Endothelial cell of umbilical vein (primary cell): ENCODE measurements around the gene CEP95. TPM values are rescaled to one million over a fixed set of nuclear protein-coding genes. Genes with fewer than 3 reads are reported as not detected.

Experiments
- BruUV-seq: library from RNA; stranded (reverse); fragments of 400-500 nt; replicated peaks from 2 replicates; lab custom pipeline; 2021; lab: Mats Ljungman, UMichigan
- CTCF ChIA-PET: fragments of 300-600, 350-600 bp; sonication (Branson Sonifier 250); formaldehyde crosslinking; loops from one replicate; lab custom pipeline; 2021; ENCODE audit warnings: antibody characterized with exemption, inconsistent platforms; lab: Charles Lee
- POLR2A ChIA-PET: fragments of 300-600, 350-600 bp; sonication (Branson Sonifier 250); formaldehyde crosslinking; loops from one replicate; lab custom pipeline; 2021; ENCODE audit warnings: antibody characterized with exemption, inconsistent platforms; lab: Charles Lee
- DNase-seq: peaks from one replicate; pipeline ENCODE4 v3.0.0-alpha.2; 2011; ENCODE audit warnings: low read depth, low spot score
- FAIRE-seq: peaks from 2 replicates; lab custom pipeline; 2011; peaks lifted over from hg19 to GRCh38; lab: Jason Lieb, UNC
- H2AFZ ChIP-seq: 2 replicates; pipeline ENCODE4 v1.6.0; 2012; ENCODE audit warnings: low read depth, low read length, control low read depth, inconsistent platforms
- H3K27ac ChIP-seq: 2 replicates; pipeline ENCODE4 v1.5.1; 2011; ENCODE audit warnings: low read depth, mild to moderate bottlenecking, control low read depth, low read length, moderate library complexity; ENCODE audit not compliant: insufficient read depth
- H3K27me3 ChIP-seq, 2 experiments: 2 replicates each; pipeline versions ENCODE4 v1.6.0 to v1.6.1; 2011; ENCODE audit warnings: low read length in 2 of 2, mixed read lengths in 1 of 2; ENCODE audit not compliant: control insufficient read depth in 2 of 2, insufficient read depth in 2 of 2
- H3K36me3 ChIP-seq, 2 experiments: 2 replicates in 1 of 2; 3 replicates in 1 of 2; pipeline ENCODE4 v1.5.1; 2011; ENCODE audit warnings: low read length in 2 of 2, mild to moderate bottlenecking in 1 of 2, moderate library complexity in 1 of 2; ENCODE audit not compliant: control insufficient read depth in 2 of 2, insufficient read depth in 2 of 2; ENCODE audit errors: extremely low read depth in 1 of 2
- H3K4me1 ChIP-seq: 3 replicates; pipeline ENCODE4 v1.5.1; 2011; ENCODE audit warnings: mild to moderate bottlenecking, low read length; ENCODE audit not compliant: control insufficient read depth, insufficient read depth; ENCODE audit errors: extremely low read depth
- H3K4me2 ChIP-seq: 2 replicates; pipeline ENCODE4 v1.6.1; 2011; ENCODE audit warnings: low read length, control low read depth, mixed read lengths; ENCODE audit not compliant: insufficient read depth
- H3K4me3 ChIP-seq, 3 experiments: fragments of 200-600 bp in 1 of 3; sonication (generic), shearing (Covaris generic) in 1 of 3; replicated peaks in 1 of 3; 2 replicates each; pipeline ENCODE4 v1.5.1; 2011 to 2016; ENCODE audit warnings: control low read depth in 3 of 3, low read length in 3 of 3, mild to moderate bottlenecking in 2 of 3, inconsistent platforms in 1 of 3, low read depth in 1 of 3, moderate library complexity in 1 of 3; ENCODE audit not compliant: insufficient read depth in 1 of 3
- H3K79me2 ChIP-seq: 2 replicates; pipeline ENCODE4 v1.6.0; 2012; ENCODE audit warnings: low read length, inconsistent platforms; ENCODE audit not compliant: control insufficient read depth, insufficient read depth
- H3K9ac ChIP-seq: replicated peaks from 2 replicates; pipeline ENCODE3; 2011; ENCODE audit warnings: low read length, control low read depth; ENCODE audit not compliant: insufficient read depth; ENCODE audit errors: extremely low read depth
- H3K9me1 ChIP-seq: replicated peaks from 3 replicates; pipeline ENCODE4 v1.6.0; 2011; ENCODE audit warnings: mild to moderate bottlenecking, low read length; ENCODE audit not compliant: control insufficient read depth, insufficient read depth; ENCODE audit errors: extremely low read depth
- H3K9me3 ChIP-seq: replicated peaks from 2 replicates; pipeline ENCODE4 v1.5.1; 2012; ENCODE audit warnings: low read length, inconsistent platforms; ENCODE audit not compliant: control insufficient read depth, insufficient read depth
- H4K20me1 ChIP-seq: replicated peaks from 2 replicates; pipeline ENCODE3; 2011; ENCODE audit warnings: mild to moderate bottlenecking, low read length; ENCODE audit not compliant: control insufficient read depth, insufficient read depth; ENCODE audit errors: extremely low read depth
- EZH2 ChIP-seq: IDR thresholded peaks from 2 replicates; pipeline ENCODE4 v1.6.1; 2012; ENCODE audit warnings: borderline replicate concordance, low read depth, mild to moderate bottlenecking, moderate library complexity, low read length, inconsistent platforms; ENCODE audit not compliant: severe bottlenecking
- FOS ChIP-seq: IDR thresholded peaks from 2 replicates; pipeline ENCODE4 v1.6.1; 2011; ENCODE audit warnings: mild to moderate bottlenecking, low read length, moderate library complexity, borderline replicate concordance; ENCODE audit not compliant: insufficient read depth
- GATA2 ChIP-seq: IDR thresholded peaks from 2 replicates; pipeline ENCODE4 v1.7.0; 2011; ENCODE audit warnings: low read depth, mild to moderate bottlenecking, moderate library complexity, mixed read lengths, low read length; ENCODE audit not compliant: insufficient read length, insufficient read depth
- JUN ChIP-seq: IDR thresholded peaks from 2 replicates; pipeline ENCODE4 v1.6.1; 2011; ENCODE audit warnings: borderline replicate concordance, low read depth; ENCODE audit not compliant: insufficient read length, insufficient read depth
- MAX ChIP-seq: IDR thresholded peaks from 2 replicates; pipeline ENCODE4 v1.6.1; 2011; ENCODE audit not compliant: insufficient read depth, insufficient read length
- MYC ChIP-seq: IDR thresholded peaks from one replicate; pipeline ENCODE4 v1.6.1; 2011; ENCODE audit warnings: mild to moderate bottlenecking, low read depth, low read length
- POLR2A ChIP-seq: IDR thresholded peaks from 2 replicates; pipeline ENCODE4 v1.6.1; 2012; ENCODE audit warnings: low read depth, mild to moderate bottlenecking, control low read depth, low read length
- POLR2AphosphoS5 ChIP-seq: IDR thresholded peaks from 2 replicates; pipeline ENCODE4 v1.6.1; 2012; ENCODE audit warnings: low read depth, mild to moderate bottlenecking, control low read depth, low read length, moderate library complexity; ENCODE audit not compliant: insufficient read depth
- dilution Hi-C: fragments of 300-500 bp; cut with MboI; formaldehyde crosslinking; loops from one replicate; pipeline ENCODE4 v1.15.0; 2019; ENCODE audit warnings: low sequenced_read_pairs; ENCODE audit not compliant: extremely low pct_ligation_motif_present
- intact Hi-C: fragments of 100-400 bp; cut with micrococcal nuclease; formaldehyde crosslinking; loops from one replicate; pipeline ENCODE4 v1.10.0; 2022
- polyA plus RNA-seq, 4 experiments: library from polyadenylated mRNA; depleted of rRNA in 3 of 4; stranded (reverse) in 3 of 4; unstranded in 1 of 4; fragments of >200 nt; gene quantifications; 2 replicates each; pipeline versions ENCODE4 v1.2.1 to v1.2.3, GENCODE V29; 2011 to 2012; ENCODE audit warnings: missing spikeins in 1 of 4
- total RNA-seq: library from RNA; stranded (reverse); gene quantifications from 2 replicates; pipeline ENCODE4 v1.2.3, GENCODE V29; 2021
- TF ChIP-seq, protein P1 (sequence below), 2 donors: IDR thresholded peaks; 1 replicate in 1 of 2; 2 replicates in 1 of 2; pipeline ENCODE4 v1.5.1; 2011; ENCODE audit warnings: low read length in 2 of 2, mild to moderate bottlenecking in 2 of 2, moderate library complexity in 2 of 2, control low read depth in 1 of 2, inconsistent platforms in 1 of 2, low read depth in 1 of 2; ENCODE audit not compliant: insufficient read depth in 1 of 2; ENCODE audit errors: extremely low read depth in 1 of 2

CEP95 gene
- total and polyA plus RNA-seq, 2 donors (not counting 3 experiments of a cell fraction or from before 2014, with no cell fraction given), result 14.1 to 35.5 TPM

- H3K9ac ChIP-seq, result peak overlapping the region; percentile 32
- CTCF ChIA-PET, result interaction anchor here (1.1 to 4.5 kb wide), 2 partner anchors 9 to 78 kb away, joined by 4 to 39 read pairs; partner anchors contain the start of genes CEP95 and DDX5
- peak overlapping the region; percentile 84 for H3K4me2 ChIP-seq
- intact Hi-C loops (loop anchor here (1.0 to 5.0 kb wide), 2 partner anchors 8 to 170 kb away; no protein-coding TSS in a partner anchor), dilution Hi-C loops (no loop called here)
- DNase-seq (no peak), FAIRE-seq (no peak)
- H3K9me3 ChIP-seq, result no peaks in the 10 kb centered on the region
- H3K36me3 ChIP-seq, result peaks cover 35 to 49% of the 10 kb centered on the region in 2 experiments
- BruUV-seq, result no TSS peak
- H3K27me3 ChIP-seq, result no peaks in the 10 kb centered on the region
- peaks cover 51% of the 10 kb centered on the region for H3K79me2 ChIP-seq
- no peak overlapping the region for H2AFZ ChIP-seq
- peaks cover 21% of the 10 kb centered on the region for H4K20me1 ChIP-seq
- H3K27ac ChIP-seq, result peak overlapping the region; percentile 73
- TF ChIP-seq JUN, result no peak
- no peak for TF ChIP-seq MAX
- no peak for TF ChIP-seq EZH2
- no peak for TF ChIP-seq GATA2
- TF ChIP-seq, protein P1, sequence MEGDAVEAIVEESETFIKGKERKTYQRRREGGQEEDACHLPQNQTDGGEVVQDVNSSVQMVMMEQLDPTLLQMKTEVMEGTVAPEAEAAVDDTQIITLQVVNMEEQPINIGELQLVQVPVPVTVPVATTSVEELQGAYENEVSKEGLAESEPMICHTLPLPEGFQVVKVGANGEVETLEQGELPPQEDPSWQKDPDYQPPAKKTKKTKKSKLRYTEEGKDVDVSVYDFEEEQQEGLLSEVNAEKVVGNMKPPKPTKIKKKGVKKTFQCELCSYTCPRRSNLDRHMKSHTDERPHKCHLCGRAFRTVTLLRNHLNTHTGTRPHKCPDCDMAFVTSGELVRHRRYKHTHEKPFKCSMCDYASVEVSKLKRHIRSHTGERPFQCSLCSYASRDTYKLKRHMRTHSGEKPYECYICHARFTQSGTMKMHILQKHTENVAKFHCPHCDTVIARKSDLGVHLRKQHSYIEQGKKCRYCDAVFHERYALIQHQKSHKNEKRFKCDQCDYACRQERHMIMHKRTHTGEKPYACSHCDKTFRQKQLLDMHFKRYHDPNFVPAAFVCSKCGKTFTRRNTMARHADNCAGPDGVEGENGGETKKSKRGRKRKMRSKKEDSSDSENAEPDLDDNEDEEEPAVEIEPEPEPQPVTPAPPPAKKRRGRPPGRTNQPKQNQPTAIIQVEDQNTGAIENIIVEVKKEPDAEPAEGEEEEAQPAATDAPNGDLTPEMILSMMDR (IDR thresholded peaks at IDR 0.05; ENCODE audit: extremely low read depth in 1 of 2, insufficient read depth in 1 of 2, low read depth in 1 of 2, low read length in 2 of 2), result no peak
- TF ChIP-seq POLR2A, result no peak
- no peak for TF ChIP-seq POLR2AphosphoS5
- TF ChIP-seq FOS, result no peak
- no peak for TF ChIP-seq MYC
- POLR2A ChIA-PET, result interaction anchor here (1.7 to 2.1 kb wide), 2 partner anchors 9 to 77 kb away, joined by 8 to 37 read pairs; partner anchors contain the start of genes CEP95 and DDX5
- peaks cover 56% of the 10 kb centered on the region for H3K4me1 ChIP-seq
- peak overlapping the region in 2 of 3 experiments; percentile 54 to 66 for H3K4me3 ChIP-seq
- H3K9me1 ChIP-seq, result no peaks in the 10 kb centered on the region
Measured at GRCh38 chr17:64497565-64498035, 9.2 kb upstream of the CEP95 start.
